CD4-positive, alpha-beta T cell treated with Interleukin-12 subunit alpha and Interleukin-12 subunit beta, for 1 hour (primary cell): ENCODE measurements around the gene CCDC186.

Experiments used
- DNase-seq: peaks from one replicate; pipeline ENCODE4 v3.0.0-alpha.2; 2020

CCDC186 gene

GRCh38 chr10:114173921-114174694 lies at the start of gene CCDC186:
CCDC186 (minus strand) TSS chr10:114174203; CDS start chr10:114163268, 10,935 bp downstream.
- DNase-seq: peak; percentile 98

- no peak for DNase-seq
These were observed 49.1 kb upstream of the CCDC186 start for GRCh38 chr10:114223066-114223465.

- no peak for DNase-seq
These were observed 47.2 kb upstream of the CCDC186 start for GRCh38 chr10:114221235-114221634.

- no peak for DNase-seq
These were observed 46.3 kb upstream of the CCDC186 start for GRCh38 chr10:114220281-114220680.

- DNase-seq: no peak
These were observed 41.0 kb upstream of the CCDC186 start for GRCh38 chr10:114215033-114215432.

- DNase-seq: no peak
These were observed 38.1 kb upstream of the CCDC186 start for GRCh38 chr10:114212153-114212552.

GRCh38 chr10:114208351-114208750 lies 34.3 kb upstream of the CCDC186 start:
- no peak for DNase-seq

DNA sequence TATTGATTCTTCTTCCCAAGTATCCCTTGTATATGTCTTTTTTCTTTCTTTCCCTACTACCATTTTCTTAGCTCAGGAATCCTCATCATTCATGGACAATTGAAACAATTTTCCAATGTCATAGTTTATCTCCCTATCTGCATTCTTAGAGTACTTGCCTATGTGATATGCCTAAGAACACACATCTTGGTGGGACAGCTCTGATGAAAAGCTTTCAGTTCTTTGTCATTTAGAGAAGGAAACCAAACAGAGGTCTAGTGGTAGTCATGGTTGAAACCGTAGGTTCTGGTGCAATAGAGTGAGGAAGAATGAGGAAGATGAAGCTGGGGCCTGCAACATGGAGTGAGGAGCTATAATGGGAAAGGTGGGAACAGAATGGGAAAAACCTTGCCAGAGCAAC lies 33.3 kb upstream of the CCDC186 start:
- no peak for DNase-seq

DNA sequence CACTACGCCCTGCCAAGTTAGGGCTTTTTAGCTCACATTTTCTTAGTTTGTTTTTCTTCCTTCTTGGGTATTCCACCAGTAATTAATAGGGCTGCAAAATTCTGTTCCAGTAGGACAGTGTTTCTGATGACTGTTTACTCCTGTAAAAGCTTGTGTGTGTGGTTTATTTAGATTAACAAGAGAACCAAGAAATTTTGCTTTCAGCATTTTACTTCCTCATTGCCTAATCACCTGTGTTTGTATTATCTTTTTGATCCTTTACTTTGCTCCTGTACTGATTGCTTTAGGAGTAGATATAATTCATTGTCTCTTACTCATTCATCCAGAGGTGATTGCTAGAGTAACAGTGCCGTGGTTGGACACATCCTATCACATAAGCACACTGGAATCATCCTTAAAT lies 32.9 kb upstream of the CCDC186 start:
- no peak for DNase-seq

- DNase-seq: no peak
These were observed 28.8 kb upstream of the CCDC186 start for GRCh38 chr10:114202812-114203211.

- DNase-seq: no peak
These were observed 25.2 kb upstream of the CCDC186 start for GRCh38 chr10:114199239-114199638.

- no peak for DNase-seq
These were observed 21.1 kb upstream of the CCDC186 start for GRCh38 chr10:114195079-114195478.

- no peak for DNase-seq
These were observed 15.7 kb upstream of the CCDC186 start for GRCh38 chr10:114189700-114190099.

DNA sequence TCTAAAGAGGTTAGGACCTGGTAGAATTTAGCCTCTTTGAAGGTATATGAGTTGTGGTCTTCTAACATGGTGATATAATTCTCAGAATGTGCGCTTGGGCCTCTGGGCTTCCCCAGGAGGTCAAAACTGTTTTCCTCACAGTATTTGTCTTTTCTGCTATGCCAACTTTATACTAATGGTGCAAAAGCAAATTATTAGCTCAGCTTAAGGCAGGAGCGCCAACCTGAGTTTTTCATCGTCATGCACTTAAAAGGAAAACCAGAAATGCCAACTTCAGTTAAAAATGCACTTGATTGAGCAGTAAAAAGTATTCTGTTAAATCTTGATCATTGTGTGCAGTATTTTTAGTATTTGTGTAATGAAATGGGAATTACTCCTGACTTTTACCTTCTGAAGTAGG lies 14.9 kb upstream of the CCDC186 start:
- no peak for DNase-seq

- DNase-seq: no peak
These were observed 14.0 kb upstream of the CCDC186 start for GRCh38 chr10:114188001-114188400.

GRCh38 chr10:114184276-114184675 lies 10.3 kb upstream of the CCDC186 start:
- no peak for DNase-seq

GRCh38 chr10:114183563-114183962 lies 9.6 kb upstream of the CCDC186 start:
- DNase-seq: no peak

GRCh38 chr10:114181971-114182370 lies 8.0 kb upstream of the CCDC186 start:
- DNase-seq: no peak

DNA sequence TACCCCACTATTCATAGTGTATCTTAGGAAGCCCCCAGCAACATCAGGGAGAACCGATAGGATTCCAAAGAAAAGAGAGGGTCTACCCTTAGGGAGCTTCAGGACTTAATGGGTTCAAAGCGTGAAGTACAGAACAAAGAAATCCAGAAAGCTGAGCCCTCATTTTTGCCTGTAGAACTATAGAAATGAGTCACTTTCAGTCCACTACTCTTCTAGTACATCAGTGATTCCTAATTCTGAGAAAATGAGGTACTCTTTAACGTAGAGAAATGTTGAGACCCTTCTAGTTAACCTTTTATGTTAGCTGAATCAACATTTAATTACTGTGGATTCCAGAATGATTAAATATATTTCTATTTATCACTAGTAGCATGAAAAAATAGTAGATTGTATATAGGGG lies 6.9 kb upstream of the CCDC186 start:
- DNase-seq: no peak

- no peak for DNase-seq
These were observed 5.7 kb upstream of the CCDC186 start for GRCh38 chr10:114179747-114180146.

DNA sequence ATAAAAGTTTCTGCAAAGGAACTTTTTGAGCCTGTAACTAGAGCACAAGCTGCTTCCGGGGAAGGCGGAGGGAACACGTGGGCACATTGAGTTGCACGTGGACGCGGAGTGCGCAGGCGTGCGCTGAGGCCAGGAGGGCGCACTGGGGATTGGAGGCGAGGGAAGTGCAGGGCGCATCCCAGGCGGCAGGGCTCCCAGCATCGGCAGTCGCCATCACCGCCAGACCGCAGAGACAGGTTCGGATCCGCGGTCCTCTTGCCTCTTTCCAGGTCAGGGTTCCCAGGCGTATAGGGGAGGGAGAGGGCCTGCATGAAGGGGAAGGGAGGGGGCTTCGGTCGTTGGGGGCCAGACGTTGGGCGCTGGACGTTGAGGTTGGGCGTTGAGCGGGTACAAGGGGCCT lies 5.1 kb upstream of the CCDC186 start, which contains the start of gene TDRD1:
TSS of gene TDRD1 (plus strand) at position 206 of the 400 bp plus-strand sequence. CDS start 8,479 bp downstream, outside the sequence.
- no peak for DNase-seq

DNA sequence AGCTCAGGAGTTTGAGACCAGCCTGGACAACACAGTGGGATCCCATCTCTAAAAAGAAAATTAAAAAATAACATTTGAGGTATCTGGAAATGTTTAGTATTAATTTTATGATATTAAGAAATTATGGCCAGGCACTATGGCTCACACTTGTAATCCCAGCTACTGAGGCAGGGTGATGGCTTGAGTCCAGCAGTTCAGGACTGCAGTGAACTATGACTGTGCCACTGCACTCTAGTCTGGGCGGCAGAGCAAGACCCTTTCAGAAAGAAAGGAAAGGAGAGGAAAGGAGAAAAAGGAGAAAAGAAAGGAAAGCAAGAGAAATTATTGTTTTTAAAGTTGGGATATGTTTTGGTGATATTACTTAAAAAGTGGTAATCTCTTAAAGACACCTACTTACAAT lies 2.5 kb upstream of the CCDC186 start:
- no peak for DNase-seq

DNA sequence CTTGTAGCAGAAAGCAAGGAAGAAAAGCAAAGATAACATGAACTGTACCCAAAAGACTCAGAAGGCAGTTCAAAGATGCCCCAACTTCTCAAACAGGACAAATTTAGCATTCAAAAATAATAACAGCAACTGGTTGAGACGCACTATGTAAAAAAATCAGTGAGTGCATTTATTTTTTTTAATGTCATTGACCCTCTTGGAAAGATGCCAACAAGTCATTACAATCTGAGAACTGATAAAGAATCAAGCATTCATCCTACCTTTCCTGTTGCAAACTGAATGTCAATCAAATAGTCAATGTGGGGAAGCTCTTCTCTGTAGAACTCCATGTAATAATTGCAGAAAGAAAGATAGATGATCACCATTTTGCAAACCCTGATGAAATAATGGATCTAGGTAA lies 1.7 kb upstream of the CCDC186 start:
- DNase-seq: no peak

DNA sequence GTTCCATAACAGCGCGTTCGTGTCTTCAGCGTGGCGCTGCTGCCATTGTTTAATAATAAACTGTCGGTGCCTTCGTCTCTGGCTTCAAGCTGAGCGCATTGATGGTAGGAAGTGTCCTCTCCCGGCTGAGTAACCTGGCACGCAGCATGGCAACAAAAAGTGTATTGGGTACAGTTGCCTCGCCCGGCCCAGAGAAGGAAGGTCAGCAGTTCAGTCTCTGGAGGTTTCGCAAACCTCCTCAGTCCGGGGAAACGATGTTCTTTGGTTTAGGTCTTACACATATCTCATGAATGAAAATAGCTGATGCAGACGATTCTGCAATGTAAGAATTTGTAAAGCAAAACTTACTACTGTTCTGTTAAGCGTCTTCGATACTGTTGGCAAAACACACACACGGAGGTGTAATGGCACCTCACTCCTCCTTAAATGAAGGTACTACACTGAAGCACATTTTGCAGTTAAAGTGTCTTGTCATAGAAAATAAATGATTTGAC lies 739 bp upstream of the CCDC186 start:
- DNase-seq: no peak

DNA sequence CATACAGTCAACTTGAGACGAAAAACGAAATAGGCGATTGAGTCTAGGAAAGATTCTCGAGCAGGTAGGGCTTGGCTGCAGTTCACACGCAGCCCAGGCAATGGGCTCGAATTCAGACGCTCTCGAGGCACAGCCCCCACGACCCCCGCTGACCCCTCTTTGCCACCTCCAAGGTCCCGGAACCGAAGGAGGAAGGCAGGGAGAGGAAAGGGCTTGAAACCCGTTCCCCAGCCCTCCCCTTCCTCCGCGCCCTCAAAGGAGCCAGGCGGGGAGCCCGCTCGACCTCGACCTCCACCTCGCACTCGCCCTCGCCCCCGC lies 441 bp downstream of the CCDC186 start:
- no peak for DNase-seq
